ENCODE data around the gene SLC7A8.

Gene SLC7A8

DNA sequence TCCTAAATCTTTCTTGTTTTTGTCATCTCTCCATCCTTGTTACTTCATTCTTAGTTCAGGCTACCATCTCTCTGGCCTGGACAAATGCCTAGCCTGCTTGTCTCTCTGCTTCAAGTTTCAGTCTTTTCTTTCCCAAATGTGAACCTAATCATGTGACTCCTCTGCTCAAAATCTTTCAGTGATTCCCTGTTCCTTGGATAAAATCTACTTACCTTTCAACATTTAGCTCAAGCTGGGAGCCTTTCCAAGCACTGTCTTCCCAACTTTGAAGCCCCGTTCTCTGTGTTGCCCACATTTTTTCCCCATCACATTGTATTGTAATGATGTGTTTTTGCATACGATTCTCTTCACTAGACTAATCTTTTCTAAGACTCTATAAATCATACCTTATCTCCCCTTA, 24.7 kb downstream of the SLC7A8 start:
- no peak for DNase-seq (ENCODE audit: low read depth)

DNA sequence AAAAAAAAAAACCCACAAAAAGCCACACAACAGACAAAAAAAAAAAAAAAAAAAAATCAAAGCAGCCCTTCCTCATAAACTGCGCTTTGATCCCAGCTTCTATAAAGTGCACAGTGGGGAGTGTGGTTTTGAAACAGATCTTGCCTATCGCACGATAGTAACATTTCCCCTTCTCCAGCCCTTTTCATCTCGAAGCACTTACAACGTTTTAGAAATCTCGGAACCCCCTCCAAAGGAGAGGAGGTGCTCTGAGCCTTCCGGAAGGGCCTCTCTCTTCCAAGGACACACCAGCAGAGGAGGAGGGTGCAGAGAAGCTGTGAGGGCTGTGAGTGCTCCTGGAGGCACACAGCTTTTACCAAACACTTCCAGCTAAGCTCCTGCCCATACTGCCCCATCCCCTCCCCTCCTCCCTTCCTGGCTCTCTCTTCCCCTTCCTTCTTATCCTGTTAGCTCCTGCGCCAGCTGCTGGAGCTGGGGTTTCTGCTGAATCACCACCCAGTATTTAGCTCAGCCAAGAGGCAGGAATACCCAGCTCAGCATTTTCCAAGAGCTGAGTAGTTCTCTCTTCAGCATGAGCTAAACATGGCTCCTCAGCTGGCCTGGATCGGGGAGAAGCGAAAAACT, 28.4 kb downstream of the SLC7A8 start:
- no peak for DNase-seq (ENCODE audit: low read depth)

DNA sequence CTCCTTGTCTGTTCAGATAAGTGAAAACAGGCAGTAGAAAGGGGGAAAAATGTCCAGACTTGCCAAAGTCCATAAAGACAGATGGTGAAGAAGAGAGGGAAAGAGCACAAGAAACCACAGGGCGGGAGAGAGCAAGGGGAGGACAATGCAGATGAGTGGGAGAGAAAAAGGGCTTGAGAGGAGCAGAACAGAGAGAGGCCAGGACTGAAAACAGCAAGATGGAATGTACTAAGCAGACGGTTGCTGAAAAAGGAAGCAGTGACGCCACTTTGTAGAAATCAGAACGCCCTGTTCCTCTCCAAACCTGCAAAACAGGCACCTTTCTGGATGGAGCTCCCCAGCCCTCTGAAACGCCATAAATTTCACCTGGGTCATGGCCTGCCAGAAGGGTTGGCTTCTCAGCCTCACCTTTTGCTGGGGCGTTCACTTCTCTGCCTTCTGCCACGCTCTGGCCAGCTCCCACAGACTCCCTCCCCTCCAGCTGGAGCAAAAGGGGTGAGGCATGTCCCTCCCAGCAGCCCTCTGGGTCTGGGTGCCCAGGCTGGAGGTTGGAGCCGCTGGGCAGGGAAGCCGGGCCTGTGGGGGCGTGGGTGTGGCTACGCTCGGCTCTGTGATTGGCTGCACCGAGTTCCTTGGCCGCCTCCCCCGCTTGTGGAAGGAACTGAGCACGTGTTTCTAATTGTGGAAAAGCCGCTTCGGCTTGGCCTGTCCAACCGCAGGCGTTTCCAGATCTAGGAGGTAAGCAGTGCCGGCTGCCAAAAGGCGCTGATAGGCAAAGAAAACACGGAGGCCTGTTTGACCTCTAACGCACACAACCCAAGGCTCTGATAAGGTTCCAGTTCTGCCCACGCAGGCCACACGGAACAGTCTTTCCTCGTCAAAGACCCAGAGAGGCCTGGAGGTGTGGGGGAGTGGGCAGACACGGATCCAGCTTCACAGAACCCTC, 29.3 kb downstream of the SLC7A8 start:
- DNase-seq (ENCODE audit: low read depth) = no peak

DNA sequence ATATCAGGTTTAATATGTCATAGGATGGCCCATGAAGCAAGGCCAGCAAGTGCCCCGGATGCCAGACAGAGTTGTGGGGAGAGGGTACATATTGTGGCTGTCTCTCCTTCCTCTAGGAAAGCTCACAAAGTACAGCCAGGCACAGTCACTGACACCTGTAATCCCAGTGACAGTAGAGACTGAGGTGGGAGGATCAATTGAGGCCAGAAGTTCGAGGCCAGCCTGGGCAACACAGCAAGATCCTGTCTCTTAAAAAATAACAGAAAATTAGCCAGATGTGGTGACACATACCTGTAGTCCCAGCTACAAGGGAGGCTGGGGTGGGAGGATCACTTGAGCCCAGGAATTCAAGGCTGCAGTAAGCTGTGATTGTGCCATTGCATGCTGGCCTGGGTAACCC, 32.1 kb downstream of the SLC7A8 start:
- DNase-seq (ENCODE audit: low read depth) = no peak

DNA sequence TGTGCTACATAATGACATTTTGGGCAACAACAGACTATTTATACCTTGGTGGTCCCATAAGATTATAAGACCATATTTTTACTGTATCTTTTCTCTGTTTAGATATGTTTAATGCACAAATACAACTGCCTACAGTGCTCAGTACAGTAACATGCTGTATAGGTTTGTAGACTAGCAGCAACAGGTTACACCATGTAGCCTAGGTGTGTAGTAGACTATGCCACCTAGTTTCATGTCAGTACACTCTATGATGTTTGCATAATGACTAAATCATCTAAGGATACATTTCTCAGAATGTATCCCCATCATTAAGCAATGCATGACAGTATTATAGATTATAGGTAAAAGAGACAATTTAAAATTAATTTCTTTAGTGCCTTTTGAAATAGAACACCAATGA, 33.7 kb downstream of the SLC7A8 start:
- DNase-seq (ENCODE audit: low read depth) = no peak

DNA sequence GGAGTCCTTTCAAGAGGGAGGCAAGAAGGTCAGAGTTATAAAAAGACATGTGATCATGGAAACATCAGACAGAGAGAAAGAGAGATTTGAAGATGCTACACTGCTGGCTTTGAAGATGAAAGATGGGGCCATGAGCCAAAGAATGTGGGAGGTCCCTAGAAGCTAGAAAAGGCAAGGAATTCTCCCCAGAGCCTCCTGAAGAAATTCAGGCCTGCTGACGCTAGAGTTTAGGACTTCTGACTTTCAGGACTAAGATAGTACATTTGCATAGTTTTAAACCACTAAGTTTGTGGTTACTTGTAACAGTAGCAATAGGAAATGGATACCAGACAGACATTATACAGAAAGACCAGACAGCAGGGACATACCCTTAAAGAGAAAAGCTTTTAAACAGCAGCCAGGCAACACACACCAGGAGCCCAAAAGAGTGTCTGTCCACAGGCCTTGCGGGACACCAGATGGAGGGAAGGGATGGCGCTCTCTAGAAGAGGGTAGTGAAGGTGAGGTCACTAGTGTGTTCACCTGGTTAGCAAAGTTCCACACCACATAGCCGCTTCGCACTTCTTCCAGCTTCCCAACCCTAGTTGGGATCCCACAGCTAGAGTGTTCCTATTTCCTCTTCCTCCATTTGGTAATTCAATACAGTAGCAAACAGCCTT, 34.7 kb downstream of the SLC7A8 start:
- no peak for DNase-seq (ENCODE audit: low read depth)

DNA sequence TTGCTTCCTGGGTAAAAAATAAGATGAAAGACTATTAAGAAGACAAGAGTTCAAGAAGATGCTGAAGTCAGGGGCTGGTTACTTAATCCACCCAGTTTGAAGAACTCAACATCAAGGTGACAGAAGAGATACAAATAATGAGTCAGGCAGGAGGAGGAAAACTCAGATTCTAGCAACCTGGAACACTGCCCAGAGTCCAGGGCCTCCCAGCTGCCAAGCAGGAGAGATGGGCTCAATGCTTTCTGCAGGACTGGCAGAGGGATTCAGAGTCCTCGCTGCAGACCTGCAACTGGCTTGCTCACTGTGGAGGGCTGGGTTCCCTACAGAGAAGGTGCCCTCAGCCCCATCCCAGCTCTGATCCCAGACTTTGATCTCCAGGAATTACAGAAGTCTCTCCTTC, 35.8 kb downstream of the SLC7A8 start:
- no peak for DNase-seq (ENCODE audit: low read depth)

DNA sequence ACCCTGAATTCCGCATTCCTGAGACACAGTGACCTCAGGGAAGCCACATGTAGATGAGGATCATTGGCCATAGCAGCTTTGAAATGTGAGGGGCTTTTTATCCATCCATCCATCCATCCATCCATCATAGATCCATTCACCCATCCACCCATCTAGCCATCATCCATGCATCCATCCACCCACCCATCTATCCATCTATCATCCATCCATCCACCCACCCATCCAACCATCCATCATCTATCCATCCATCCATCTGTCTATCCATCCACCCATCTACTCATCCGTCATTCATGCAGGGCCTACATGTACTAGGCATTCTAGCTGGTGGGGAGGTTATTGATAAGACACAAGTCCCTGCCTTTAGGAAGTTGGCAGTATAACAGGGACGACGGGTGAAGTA, 36.5 kb downstream of the SLC7A8 start:
- no peak for DNase-seq (ENCODE audit: low read depth)

DNA sequence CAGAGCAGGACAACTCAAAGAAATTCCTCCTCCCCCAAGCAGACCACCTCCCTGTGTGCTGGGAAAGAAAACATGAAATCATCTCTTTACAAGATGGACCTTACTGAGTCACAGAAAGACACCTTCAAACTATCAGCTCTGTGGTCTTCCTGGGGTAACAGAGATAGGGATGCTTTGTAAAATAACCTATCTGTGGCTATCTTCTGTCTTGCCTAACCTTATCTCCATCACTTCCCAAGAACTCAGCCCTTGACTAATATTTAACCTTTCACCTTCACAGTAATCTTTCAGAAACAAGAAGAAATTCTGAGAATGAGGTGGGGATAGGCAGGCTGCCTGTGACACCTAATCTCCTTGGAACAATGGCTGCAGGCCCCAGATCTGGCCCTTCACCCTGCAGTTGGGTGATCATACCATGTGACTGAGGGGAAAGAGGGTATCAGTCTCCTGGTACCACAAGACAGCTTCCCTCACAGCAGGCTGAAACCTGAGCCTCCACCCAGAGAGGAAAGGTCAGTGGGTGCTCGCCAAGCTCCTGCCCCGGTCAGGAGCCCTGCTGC, 37.0 kb downstream of the SLC7A8 start:
- DNase-seq (ENCODE audit: low read depth) = no peak

DNA sequence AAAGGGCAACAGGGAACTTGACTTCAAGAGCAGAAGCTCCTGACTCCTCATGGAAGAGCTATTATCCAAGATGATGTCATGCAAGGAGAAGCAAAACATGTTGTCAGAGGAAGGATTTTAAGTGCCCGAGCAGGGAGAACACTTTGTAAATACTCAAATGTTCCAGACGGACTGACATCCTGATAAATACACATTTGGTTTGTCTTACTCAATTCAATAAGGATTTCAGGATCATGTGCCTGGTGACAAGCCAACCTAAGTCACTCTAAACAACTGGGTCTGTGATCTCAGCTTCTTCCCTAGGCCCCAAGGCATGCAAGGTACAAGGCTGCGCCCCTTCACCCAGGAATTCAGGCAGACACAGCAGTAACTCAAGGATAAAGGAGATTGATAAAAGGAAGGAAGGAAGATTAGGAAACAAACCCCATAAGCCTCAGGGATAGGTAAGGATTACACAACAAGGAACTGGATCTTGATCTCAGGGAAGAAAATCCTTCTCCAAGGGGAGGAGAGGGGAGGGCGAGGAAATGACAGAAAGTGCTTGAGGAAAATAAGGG, 37.6 kb downstream of the SLC7A8 start:
- no peak for DNase-seq (ENCODE audit: low read depth)

DNA sequence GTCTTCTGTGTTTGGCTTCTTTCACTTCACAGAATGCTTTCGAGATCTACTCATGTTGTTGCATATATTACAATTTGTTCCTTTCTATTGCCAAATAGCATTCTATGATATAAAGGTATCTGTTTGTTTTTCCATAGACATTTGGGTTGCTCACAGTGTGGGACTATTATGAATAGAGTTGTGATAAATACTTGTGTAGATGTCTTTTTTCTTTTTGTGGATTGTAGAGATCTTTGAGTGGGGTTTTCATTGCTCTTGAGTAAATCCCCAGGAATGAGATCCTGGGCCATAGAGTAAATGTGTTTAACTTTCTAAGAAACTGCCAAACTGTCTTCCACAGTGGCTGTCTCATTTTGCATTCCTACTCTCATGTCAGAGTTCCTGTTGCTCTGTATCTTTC, 39.5 kb downstream of the SLC7A8 start:
- DNase-seq (ENCODE audit: low read depth) = no peak

DNA sequence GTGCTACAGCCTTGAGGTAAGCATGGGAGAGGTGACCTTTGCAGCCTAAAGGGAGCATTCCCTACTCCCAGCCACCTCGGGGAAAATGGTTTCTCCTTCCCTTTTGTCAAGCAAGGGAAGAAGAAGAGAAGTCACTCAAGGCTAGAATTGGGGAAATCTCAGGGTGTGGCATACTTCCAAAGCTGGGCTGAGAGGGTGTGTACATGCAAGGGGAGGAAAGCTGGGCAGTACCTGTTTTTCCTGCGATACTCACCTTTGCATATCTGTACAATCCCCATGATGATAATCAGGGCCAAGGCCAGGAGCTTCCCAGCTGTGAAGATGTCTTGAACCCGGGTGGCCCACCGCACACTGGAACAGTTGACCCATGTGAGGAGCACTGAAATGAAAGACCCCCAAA, 40.6 kb downstream of the SLC7A8 start:
- DNase-seq (ENCODE audit: low read depth) = no peak

DNA sequence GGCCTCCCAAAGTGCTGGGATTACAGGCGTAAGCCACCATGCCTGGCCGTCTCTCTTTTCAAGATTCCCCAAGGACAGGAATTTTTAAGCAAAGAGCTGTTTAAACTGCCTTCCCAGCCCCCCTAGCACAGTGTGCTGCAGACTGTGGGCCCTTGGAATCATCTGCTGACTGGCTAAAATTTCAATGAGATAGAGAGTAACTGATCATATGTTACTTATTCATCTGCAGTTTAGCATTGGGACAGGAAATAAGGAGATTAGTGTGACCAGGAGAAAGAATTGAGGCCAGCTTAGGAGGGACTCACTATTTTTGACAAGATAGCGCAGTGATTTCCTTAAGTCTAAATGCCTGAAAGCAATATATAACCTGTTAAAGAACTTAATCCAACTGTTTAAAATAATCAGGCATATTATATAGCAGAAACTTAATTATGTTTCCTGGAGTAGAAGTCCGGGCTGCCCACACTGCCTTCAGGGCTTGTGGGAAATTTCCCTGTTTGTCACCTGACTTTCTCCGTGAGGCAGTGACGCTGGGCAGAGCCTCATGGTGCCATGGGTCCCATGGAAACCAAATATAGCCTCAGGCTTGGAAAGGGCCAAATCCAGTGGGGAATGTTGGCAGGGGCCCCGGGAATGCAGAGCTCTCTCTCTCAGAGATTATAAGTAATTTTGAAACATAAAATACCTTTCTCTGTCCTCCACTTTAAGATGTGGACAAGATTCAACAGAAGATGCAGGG, 41.6 kb downstream of the SLC7A8 start:
- no peak for DNase-seq (ENCODE audit: low read depth)

DNA sequence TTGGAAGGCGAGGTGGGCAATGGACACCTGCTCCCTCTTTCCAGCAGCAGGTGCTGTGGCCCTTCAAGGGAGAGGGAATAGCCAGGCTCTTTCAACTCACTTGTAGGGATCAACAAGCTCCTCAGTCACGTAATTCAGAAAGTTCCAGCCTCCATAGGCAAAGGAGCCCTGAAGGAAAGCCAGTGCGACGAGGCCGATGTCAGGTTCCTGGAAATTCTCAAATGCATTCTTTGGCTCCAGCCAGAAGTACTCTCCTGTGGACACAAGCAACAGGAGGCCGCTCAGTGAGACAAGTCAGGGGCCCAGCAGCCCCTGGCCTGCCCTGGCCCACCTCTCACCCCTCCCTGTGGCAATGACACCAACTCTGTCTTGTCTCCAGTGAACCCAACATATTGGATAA, 43.1 kb downstream of the SLC7A8 start:
- no peak for DNase-seq (ENCODE audit: low read depth)

DNA sequence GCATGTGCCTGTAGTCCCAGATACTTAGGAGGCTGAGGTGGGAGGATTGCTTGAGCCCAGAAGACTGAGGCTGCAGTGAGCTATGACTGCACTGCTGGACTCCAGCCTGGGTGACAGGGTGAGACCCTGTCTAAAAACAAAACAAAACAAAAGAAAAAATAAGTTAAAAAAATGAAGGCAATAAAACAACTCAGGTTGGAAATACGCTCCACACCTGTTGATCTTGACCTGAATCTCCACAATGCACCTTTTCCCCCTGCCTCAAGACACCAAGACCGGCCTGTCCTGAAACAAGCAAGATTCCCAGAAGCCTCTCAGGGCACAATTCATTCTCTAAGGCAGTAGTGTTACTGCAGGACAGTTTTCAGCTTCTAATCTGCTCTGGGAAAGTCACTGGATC, 43.6 kb downstream of the SLC7A8 start:
- no peak for DNase-seq (ENCODE audit: low read depth)

DNA sequence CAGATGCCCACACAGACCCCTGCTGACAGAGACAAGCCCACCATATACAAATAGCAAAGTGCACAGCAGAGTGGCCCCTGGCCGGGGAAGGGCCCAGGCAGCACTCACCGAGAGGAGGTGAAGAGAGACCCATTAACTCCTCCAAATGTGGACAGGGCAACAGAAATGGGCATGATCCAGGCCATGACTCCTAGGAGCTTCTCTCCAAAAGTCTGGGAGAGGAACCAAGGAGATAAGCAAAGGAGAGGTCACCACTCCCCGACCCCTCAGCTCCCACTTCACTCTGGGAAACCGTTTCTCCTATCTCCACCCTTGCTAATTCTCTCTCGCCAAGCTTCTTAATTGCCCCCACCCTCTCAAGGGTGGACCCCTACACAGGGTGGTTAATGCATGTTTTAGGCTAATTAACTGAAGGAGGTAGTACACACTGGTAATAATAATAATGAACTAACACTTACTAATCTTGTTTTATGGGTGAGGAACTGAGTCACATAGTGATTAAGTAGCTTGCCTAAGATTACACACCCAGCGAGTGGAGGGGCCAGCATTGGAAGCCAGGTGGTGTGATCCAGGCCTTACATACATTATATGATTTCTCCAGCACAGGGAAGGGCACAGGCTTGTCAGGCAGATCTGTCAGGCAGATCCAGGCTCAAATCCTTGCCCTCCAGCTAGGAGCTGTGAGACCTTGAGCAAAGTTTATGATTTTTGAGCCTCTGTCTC, 45.5 kb downstream of the SLC7A8 start:
- no peak for DNase-seq (ENCODE audit: low read depth)

DNA sequence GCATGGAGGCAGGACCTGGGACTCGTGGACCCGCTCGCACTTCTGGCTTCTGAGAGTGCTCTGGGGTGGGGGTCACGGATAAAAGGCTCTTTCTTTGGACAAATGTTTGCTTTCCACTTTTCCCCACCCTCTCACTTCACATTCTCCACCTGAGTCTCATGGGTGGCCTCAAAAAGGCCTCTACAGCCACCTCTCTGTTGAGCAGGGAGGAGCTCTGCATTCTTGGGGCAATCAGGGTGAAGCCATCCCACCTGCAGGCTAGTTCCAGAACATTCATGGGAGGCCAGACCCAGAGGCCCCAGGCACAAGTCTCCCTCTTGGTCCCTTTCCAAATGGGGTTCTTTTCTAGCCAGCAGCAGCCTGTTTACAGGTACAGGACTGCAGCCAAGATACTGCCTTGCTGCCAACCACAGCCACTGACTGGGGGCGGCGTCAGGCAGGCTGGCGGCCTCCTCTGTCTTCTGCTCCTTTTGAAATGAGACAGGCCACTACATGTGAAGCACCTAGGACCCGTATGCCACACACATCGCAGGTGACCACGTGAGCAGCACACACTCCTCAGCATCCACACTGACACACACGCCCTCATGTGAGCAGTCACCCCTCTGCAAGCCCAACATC, 46.2 kb downstream of the SLC7A8 start:
- no peak for DNase-seq (ENCODE audit: low read depth)

DNA sequence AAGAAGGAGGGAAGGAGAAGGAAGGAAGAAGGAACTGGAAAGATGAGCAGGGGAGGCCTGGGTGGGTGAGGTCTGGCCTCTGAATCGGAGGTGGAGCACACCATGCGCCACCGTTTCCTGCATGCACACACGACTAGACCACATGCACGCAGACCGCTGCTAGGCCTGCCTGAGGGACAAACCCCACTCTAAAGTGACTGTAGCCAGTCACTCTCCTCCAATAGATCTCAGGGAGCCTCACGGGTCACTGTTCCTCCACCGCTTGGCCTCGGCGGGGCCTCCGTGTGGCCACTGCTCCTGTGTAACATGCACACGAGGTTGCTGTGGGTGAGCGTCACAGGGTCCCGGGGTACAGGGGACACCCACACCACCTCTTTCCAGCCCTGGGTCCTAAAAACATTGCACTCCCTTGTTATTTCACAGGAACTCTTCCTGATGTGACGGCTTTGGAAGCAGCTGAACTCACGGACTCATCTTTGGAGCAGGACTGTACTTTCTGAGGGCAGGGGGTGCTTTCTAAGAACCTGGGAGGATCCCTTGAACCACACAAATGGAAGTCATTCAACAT, 46.8 kb downstream of the SLC7A8 start:
- no peak for DNase-seq (ENCODE audit: low read depth)

DNA sequence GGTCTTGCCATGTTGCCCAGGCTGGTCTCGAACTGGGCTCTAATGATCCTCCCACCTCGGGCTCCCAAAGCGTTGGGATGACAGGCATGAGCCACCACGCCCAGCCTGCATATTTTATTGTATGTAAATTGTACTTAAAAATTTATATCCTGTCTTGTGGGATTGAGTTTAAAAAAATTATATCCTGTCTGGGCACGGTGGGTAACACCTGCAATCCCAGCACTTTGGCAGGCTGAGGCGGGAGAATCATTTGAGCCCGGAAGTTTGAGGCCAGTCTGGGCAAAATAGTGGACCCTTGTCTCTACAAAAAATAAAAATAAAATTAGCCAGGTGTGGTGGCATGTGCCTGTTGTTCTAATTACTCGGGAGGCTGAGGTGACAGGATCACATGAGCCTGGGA, 50.5 kb downstream of the SLC7A8 start:
- no peak for DNase-seq (ENCODE audit: low read depth)

DNA sequence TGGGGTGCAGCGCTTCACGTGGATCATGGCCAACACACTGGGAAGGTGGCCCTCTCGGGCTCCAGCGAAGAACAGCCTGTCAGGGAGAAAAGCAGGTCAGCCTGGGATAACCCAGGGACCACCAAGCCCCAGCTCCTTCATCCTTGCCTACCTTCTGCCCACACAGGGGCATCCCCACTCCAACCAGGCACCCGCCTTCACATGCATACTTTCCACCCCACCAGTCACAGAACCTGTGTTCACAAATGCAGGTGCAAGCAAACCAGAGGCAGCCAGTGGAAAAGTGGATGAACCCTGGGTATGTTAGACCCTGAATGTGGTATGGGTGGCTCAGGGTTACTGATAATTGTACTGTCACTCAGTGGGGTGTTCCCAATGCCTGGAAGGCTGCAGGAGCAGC, 52.0 kb downstream of the SLC7A8 start:
- DNase-seq (ENCODE audit: low read depth) = no peak

Measured in activated gamma-delta T cell treated with anti-CD3 and anti-CD28 coated beads, Interleukin-2, amount 50 U/mL, for 16 hours (primary cell).